SK-N-SH treated with all-trans-retinoic acid at 6 μM for 48 hours (cell line): ENCODE results near the gene ITGB1.

Experiments used
- ATAC-seq: fragments of 200-7000 bp; cut with Tn5 transposase; 3 replicates; pipeline ENCODE4 v1.9.1; 2020; ENCODE audit warnings: mild to moderate bottlenecking, moderate library complexity
- ARNTL ChIP-seq: fragments of 450-650 bp; formaldehyde crosslinking; IDR thresholded peaks from 2 replicates; pipeline ENCODE4 v1.5.0; 2020; ENCODE audit warnings: low read depth, mild to moderate bottlenecking, moderate library complexity, borderline replicate concordance
- BACH2 ChIP-seq: fragments of 250-450 bp; sonication (Bioruptor Pico); IDR thresholded peaks from 2 replicates; pipeline ENCODE4 v1.9.0; 2021; ENCODE audit warnings: mild to moderate bottlenecking, borderline replicate concordance
- CREB5 ChIP-seq: fragments of 250-450 bp; sonication (Bioruptor Pico); IDR thresholded peaks from 2 replicates; pipeline ENCODE4 v1.5.1; 2020; ENCODE audit warnings: low read depth, mild to moderate bottlenecking, moderate library complexity
- CSDC2 ChIP-seq: fragments of 250-450 bp; sonication (Bioruptor Pico); IDR thresholded peaks from 2 replicates; pipeline ENCODE4 v1.5.0; 2020; ENCODE audit warnings: mild to moderate bottlenecking, moderate library complexity
- CSRNP3 ChIP-seq: fragments of 250-450 bp; sonication (Bioruptor Pico); IDR thresholded peaks from 2 replicates; pipeline ENCODE4 v1.5.1; 2021; ENCODE audit warnings: mild to moderate bottlenecking, moderate library complexity
- GLIS3 ChIP-seq: fragments of 250-450 bp; sonication (Bioruptor Pico); IDR thresholded peaks from 2 replicates; pipeline ENCODE4 v1.5.0; 2020; ENCODE audit warnings: mild to moderate bottlenecking, moderate library complexity
- ISL1 ChIP-seq: fragments of 250-450 bp; sonication (Bioruptor Pico); IDR thresholded peaks from 2 replicates; pipeline ENCODE4 v2.1.2; 2022; ENCODE audit warnings: mild to moderate bottlenecking, moderate library complexity
- OSR1 ChIP-seq: fragments of 250-450 bp; sonication (Bioruptor Pico); IDR thresholded peaks from 2 replicates; pipeline ENCODE4 v1.8.0; 2022; ENCODE audit warnings: moderate library complexity, mild to moderate bottlenecking, inconsistent platforms
- PATZ1 ChIP-seq: fragments of 250-450 bp; sonication (Bioruptor Pico); IDR thresholded peaks from 2 replicates; pipeline ENCODE4 v1.8.0; 2020; ENCODE audit warnings: mild to moderate bottlenecking, moderate library complexity, borderline replicate concordance
- PPARA ChIP-seq: fragments of 250-450 bp; sonication (Bioruptor Pico); IDR thresholded peaks from 2 replicates; pipeline ENCODE4 v1.5.0; 2020; ENCODE audit warnings: mild to moderate bottlenecking, borderline replicate concordance
- RARB ChIP-seq: fragments of 250-450 bp; sonication (Bioruptor Pico); IDR thresholded peaks from 2 replicates; pipeline ENCODE4 v1.8.0; 2021; ENCODE audit warnings: mild to moderate bottlenecking, moderate library complexity
- SNAI2 ChIP-seq: fragments of 250-450 bp; sonication (Bioruptor Pico); IDR thresholded peaks from 2 replicates; pipeline ENCODE4 v1.5.0; 2020; ENCODE audit warnings: mild to moderate bottlenecking, moderate library complexity
- TCF4 ChIP-seq: fragments of 250-450 bp; sonication (Bioruptor Pico); IDR thresholded peaks from 2 replicates; pipeline ENCODE4 v1.8.0; 2021; ENCODE audit warnings: mild to moderate bottlenecking, moderate library complexity, borderline replicate concordance
- TOX ChIP-seq: fragments of 250-450 bp; sonication (Bioruptor Pico); IDR thresholded peaks from 2 replicates; pipeline ENCODE4 v1.8.0; 2021; ENCODE audit warnings: mild to moderate bottlenecking, moderate library complexity, borderline replicate concordance
- ZC3H10 ChIP-seq: fragments of 250-450 bp; sonication (Bioruptor Pico); IDR thresholded peaks from 2 replicates; pipeline ENCODE4 v1.5.1; 2021; ENCODE audit warnings: mild to moderate bottlenecking, moderate library complexity
- ZFP3 ChIP-seq: fragments of 250-450 bp; sonication (Bioruptor Pico); IDR thresholded peaks from 2 replicates; pipeline ENCODE4 v1.5.0; 2020; ENCODE audit warnings: mild to moderate bottlenecking, moderate library complexity
- ZNF565 ChIP-seq: fragments of 450-650 bp; formaldehyde crosslinking; conservative IDR thresholded peaks from 2 replicates; pipeline ENCODE4 v1.5.0; 2020; ENCODE audit warnings: low read depth, mild to moderate bottlenecking, moderate library complexity
- ZNF70 ChIP-seq: fragments of 450-650 bp; formaldehyde crosslinking; IDR thresholded peaks from 2 replicates; pipeline ENCODE4 v1.5.0; 2020; ENCODE audit warnings: mild to moderate bottlenecking, moderate library complexity
- ZNF8 ChIP-seq: fragments of 450-650 bp; formaldehyde crosslinking; IDR thresholded peaks from 2 replicates; pipeline ENCODE4 v1.5.0; 2020; ENCODE audit warnings: mild to moderate bottlenecking, moderate library complexity
- TF ChIP-seq, protein P1 (sequence below): fragments of 250-450 bp; sonication (Bioruptor Pico); IDR thresholded peaks from 2 replicates; pipeline ENCODE4 v1.5.0; 2020; ENCODE audit warnings: mild to moderate bottlenecking, moderate library complexity

ITGB1 gene

GRCh38 chr10:32957341-32958084 is 517 bp downstream of the ITGB1 start:
- no peak for TF ChIP-seq CSRNP3 (CRISPR knock-in tag)
- TF ChIP-seq ZFP3: peak; percentile 23; the same call in 1 of the 2 replicates
- peak; percentile 2; the same call in 2 of the 3 replicates for ATAC-seq

- no peak for ATAC-seq
- TF ChIP-seq CSDC2 (CRISPR knock-in tag) (no peak), PATZ1 (no peak), ZC3H10 (no peak), ARNTL (CRISPR knock-in tag) (no peak)
- TF ChIP-seq, protein P1, sequence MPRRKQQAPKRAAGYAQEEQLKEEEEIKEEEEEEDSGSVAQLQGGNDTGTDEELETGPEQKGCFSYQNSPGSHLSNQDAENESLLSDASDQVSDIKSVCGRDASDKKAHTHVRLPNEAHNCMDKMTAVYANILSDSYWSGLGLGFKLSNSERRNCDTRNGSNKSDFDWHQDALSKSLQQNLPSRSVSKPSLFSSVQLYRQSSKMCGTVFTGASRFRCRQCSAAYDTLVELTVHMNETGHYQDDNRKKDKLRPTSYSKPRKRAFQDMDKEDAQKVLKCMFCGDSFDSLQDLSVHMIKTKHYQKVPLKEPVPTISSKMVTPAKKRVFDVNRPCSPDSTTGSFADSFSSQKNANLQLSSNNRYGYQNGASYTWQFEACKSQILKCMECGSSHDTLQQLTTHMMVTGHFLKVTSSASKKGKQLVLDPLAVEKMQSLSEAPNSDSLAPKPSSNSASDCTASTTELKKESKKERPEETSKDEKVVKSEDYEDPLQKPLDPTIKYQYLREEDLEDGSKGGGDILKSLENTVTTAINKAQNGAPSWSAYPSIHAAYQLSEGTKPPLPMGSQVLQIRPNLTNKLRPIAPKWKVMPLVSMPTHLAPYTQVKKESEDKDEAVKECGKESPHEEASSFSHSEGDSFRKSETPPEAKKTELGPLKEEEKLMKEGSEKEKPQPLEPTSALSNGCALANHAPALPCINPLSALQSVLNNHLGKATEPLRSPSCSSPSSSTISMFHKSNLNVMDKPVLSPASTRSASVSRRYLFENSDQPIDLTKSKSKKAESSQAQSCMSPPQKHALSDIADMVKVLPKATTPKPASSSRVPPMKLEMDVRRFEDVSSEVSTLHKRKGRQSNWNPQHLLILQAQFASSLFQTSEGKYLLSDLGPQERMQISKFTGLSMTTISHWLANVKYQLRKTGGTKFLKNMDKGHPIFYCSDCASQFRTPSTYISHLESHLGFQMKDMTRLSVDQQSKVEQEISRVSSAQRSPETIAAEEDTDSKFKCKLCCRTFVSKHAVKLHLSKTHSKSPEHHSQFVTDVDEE (CRISPR knock-in tag): no peak
Observed at GRCh38 chr10:32956365-32957197, 1.4 kb downstream of the ITGB1 start.

- ATAC-seq: no peak
Observed at GRCh38 chr10:32955790-32956189, 2.2 kb downstream of the ITGB1 start.

GRCh38 chr10:32955299-32955772 is 2.7 kb downstream of the ITGB1 start:
- no peak for ATAC-seq
- no peak for TF ChIP-seq OSR1 (CRISPR knock-in tag)
- TF ChIP-seq ARNTL (CRISPR knock-in tag): no peak
- TF ChIP-seq SNAI2 (CRISPR knock-in tag): no peak
- no peak for TF ChIP-seq CREB5 (CRISPR knock-in tag)
- TF ChIP-seq ISL1 (CRISPR knock-in tag): no peak
- no peak for TF ChIP-seq GLIS3 (CRISPR knock-in tag)
- no peak for TF ChIP-seq TOX (CRISPR knock-in tag)
- TF ChIP-seq, protein P1 (CRISPR knock-in tag): no peak
- no peak for TF ChIP-seq ZFP3
- TF ChIP-seq CSDC2 (CRISPR knock-in tag): no peak
- TF ChIP-seq ZNF8 (CRISPR knock-in tag): no peak
- no peak for TF ChIP-seq ZNF70 (CRISPR knock-in tag)
- no peak for TF ChIP-seq RARB
- no peak for TF ChIP-seq TCF4 (CRISPR knock-in tag)
- no peak for TF ChIP-seq PATZ1
- TF ChIP-seq BACH2: no peak
- no peak for TF ChIP-seq CSRNP3 (CRISPR knock-in tag)
- no peak for TF ChIP-seq ZNF565 (CRISPR knock-in tag)

More at GRCh38 chr10:32955790-32956189, 2.2 kb downstream of the ITGB1 start:
- TF ChIP-seq PPARA (CRISPR knock-in tag): no peak
